PC-9 (cell line): ENCODE data around the gene DNMT3L.

Experiments
- CTCF ChIP-seq: fragments of 200-600 bp; sonication (generic); conservative IDR thresholded peaks from 2 replicates; pipeline ENCODE4 v1.6.1; 2017; ENCODE audit warnings: mixed run types, antibody characterized with exemption, mild to moderate bottlenecking, moderate library complexity
- EZH2 ChIP-seq: fragments of 200-600 bp; sonication (generic); IDR thresholded peaks from 2 replicates; pipeline ENCODE4 v1.8.0; 2017; ENCODE audit warnings: antibody characterized with exemption, low read depth

GRCh38 chr21:44301961-44302406 lies 40.3 kb upstream of the DNMT3L start:
- TF ChIP-seq CTCF: no peak
- no peak for TF ChIP-seq EZH2
